ENCODE data around the gene AOPEP. TPM values are rescaled to one million over a fixed set of nuclear protein-coding genes. Genes with fewer than 3 reads are reported as not detected.

AOPEP gene
- total RNA-seq, 1 donor from 2014 or later = 24.8 TPM

DNA sequence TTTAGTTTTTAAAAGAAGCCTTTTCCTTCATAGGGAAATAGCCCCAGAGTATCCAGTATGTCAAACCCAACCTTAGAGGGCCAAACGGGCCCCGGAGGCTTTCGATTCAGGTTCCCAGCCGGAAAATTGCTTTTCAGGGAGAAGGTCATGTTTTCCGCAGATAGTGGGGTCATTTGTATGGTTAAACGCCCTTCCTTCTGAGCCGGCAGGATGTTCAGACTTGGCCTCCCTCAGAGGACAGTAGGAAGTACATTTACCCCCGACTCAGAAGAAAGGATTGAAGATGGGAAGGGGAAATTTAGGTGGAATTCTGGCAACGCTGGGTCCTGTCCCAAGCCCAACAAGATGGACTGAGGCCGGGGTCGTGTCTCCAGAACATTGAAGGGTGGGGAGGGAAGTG is 195.2 kb downstream of the AOPEP start:
- no peak for DNase-seq (ENCODE audit: low read depth, low spot score)
- no peaks in the 10 kb centered on the region for H3K9me3 Mint-ChIP-seq
- no peaks in the 10 kb centered on the region for H3K36me3 Mint-ChIP-seq (ENCODE audit: low read depth)
- peaks cover 2% of the 10 kb centered on the region for H3K27me3 Mint-ChIP-seq (ENCODE audit: low read depth)
- H3K27ac Mint-ChIP-seq (ENCODE audit: unreplicated experiment) = peak overlapping the region; percentile 79
- H3K4me1 Mint-ChIP-seq = peaks cover 54% of the 10 kb centered on the region
- TF ChIP-seq, protein P1, sequence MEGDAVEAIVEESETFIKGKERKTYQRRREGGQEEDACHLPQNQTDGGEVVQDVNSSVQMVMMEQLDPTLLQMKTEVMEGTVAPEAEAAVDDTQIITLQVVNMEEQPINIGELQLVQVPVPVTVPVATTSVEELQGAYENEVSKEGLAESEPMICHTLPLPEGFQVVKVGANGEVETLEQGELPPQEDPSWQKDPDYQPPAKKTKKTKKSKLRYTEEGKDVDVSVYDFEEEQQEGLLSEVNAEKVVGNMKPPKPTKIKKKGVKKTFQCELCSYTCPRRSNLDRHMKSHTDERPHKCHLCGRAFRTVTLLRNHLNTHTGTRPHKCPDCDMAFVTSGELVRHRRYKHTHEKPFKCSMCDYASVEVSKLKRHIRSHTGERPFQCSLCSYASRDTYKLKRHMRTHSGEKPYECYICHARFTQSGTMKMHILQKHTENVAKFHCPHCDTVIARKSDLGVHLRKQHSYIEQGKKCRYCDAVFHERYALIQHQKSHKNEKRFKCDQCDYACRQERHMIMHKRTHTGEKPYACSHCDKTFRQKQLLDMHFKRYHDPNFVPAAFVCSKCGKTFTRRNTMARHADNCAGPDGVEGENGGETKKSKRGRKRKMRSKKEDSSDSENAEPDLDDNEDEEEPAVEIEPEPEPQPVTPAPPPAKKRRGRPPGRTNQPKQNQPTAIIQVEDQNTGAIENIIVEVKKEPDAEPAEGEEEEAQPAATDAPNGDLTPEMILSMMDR (conservative IDR thresholded peaks at IDR 0.05) = no peak
- H3K4me3 Mint-ChIP-seq = peak overlapping the region; percentile 5

DNA sequence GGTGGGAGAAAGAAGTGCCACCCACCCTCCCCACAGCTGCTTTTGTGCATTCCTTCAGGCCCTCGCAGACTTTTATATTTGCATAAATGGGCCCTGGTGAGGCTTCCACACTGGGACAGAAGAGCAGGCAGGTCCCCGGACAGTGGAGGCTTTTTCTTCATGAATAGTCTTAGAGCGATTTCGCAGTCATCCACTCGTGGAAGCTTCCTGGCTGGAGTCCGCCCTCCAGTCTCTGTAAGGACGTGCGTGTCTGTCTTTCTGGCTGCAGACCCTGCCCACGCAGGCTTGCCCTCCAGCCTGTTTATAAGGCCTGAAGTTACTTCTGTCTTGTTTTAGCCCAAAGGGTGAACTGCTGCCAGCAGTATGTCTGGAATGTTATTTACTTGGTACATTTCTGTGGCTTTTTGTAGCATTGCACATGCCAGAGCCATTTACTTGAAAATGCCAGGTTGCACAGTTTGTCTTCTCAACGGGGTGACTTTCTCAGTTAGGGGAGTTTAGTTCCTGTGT is 195.7 kb downstream of the AOPEP start:
- Mint-ChIP-seq H3K4me3 (no peak overlapping the region), H3K27ac (ENCODE audit: unreplicated experiment) (no peak overlapping the region), H3K27me3 (ENCODE audit: low read depth) (peaks cover 2% of the 10 kb centered on the region), H3K9me3 (no peaks in the 10 kb centered on the region), H3K36me3 (ENCODE audit: low read depth) (no peaks in the 10 kb centered on the region), H3K4me1 (peaks cover 55% of the 10 kb centered on the region)
- TF ChIP-seq, protein P1 (conservative IDR thresholded peaks at IDR 0.05) = no peak
- DNase-seq (ENCODE audit: low read depth, low spot score) = no peak

DNA sequence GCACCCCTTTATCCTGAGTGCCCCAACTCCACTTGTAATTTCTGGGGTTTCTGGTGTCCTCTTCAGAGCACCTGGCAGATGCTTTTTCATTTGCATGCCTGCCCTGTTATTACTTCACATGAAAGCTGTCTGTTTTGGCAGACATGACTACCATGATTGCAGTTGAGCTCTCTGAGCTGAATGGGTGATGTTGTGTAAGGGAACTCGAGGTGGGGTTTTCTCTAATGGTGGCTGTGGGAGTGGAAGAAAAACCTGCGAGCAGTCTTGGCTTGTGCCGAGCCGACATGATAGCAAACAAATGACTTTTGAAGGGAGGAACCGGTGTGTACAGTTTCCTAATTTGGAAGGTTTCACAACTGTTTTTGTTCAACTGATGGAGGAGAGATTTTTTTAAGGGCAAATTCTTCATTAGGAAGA is 196.2 kb downstream of the AOPEP start:
- TF ChIP-seq, protein P1 (conservative IDR thresholded peaks at IDR 0.05) = no peak
- Mint-ChIP-seq H3K4me3 (no peak overlapping the region), H3K27ac (ENCODE audit: unreplicated experiment) (no peak overlapping the region), H3K4me1 (peaks cover 55% of the 10 kb centered on the region), H3K36me3 (ENCODE audit: low read depth) (no peaks in the 10 kb centered on the region), H3K9me3 (no peaks in the 10 kb centered on the region), H3K27me3 (ENCODE audit: low read depth) (peaks cover 2% of the 10 kb centered on the region)
- no peak for DNase-seq (ENCODE audit: low read depth, low spot score)

DNA sequence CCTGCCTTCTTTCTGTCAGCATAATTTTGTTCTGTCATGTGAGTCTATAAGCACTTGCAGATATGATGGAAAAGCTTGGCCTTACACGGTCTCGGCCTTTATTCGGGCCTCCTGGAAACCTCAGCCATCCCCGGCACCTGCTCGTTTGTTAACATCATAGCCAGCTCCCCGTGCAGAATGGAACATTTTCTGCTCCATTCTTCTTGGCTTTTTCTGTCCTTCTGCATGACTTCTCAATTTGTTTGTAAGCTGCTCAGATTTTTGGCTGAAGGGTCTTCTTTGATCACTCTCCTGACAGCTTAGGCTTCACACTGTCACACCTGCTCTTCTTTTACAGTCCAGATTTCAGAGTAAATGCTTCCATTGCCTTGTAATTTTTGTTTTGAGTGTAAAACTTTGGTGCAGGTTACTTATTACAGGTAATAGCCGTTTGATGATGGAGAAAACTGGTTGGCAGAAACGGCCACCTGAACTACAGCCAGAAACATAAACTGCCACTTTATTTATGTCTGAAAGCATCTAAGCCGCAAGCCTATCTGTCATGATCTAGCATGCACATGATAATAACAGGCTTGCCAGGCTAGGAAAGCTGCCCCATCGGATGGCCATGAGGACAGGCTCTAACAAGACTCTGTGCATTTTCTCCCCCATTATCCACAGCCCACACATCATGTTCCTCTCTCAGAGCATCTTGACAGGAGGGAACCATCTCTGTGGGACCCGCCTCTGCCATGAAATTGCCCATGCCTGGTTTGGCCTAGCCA is 197.0 kb downstream of the AOPEP start:
- H3K27ac Mint-ChIP-seq (ENCODE audit: unreplicated experiment) = no peak overlapping the region
- TF ChIP-seq, protein P1 (conservative IDR thresholded peaks at IDR 0.05) = no peak
- H3K4me3 Mint-ChIP-seq = no peak overlapping the region
- H3K36me3 Mint-ChIP-seq (ENCODE audit: low read depth) = no peaks in the 10 kb centered on the region
- no peaks in the 10 kb centered on the region for H3K9me3 Mint-ChIP-seq
- peaks cover 2% of the 10 kb centered on the region for H3K27me3 Mint-ChIP-seq (ENCODE audit: low read depth)
- peaks cover 60% of the 10 kb centered on the region for H3K4me1 Mint-ChIP-seq
- no peak for DNase-seq (ENCODE audit: low read depth, low spot score)

DNA sequence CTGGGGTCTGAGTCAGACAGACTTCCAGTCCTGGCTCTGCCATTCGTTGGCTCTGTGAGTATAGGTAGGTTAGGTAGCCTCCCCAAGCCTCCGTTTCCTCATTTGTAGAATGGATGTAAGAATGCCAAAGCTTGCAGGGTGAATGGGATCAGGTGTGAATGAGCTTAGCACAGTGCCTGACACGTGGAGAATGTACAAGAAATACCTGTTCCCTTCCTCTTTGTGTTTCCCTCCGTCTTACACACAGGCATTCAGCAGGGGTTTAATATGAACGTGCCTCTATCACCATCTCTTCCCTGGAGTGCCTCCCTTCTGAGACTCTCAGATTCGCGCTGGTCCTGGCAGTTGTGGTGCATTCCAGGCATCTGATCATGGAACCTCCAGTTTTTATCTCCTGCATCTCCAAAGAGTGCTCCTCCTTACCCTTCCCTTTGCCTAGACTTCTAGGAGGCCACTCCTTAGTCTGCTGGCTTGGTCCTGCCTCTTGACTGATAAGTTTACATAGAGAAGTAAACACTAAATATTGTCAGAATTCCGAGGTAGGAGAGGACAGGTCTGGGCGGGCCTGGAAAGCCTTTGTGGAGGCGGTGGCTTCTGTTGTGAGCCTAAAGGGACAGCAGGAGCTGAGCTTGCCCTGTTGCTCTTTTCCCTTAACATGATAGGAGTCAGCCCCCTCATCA is 199.4 kb downstream of the AOPEP start:
- DNase-seq (ENCODE audit: low read depth, low spot score) = no peak
- TF ChIP-seq, protein P1 (conservative IDR thresholded peaks at IDR 0.05) = no peak
- no peaks in the 10 kb centered on the region for H3K27me3 Mint-ChIP-seq (ENCODE audit: low read depth)
- H3K4me1 Mint-ChIP-seq = peaks cover 56% of the 10 kb centered on the region
- H3K36me3 Mint-ChIP-seq (ENCODE audit: low read depth) = no peaks in the 10 kb centered on the region
- H3K9me3 Mint-ChIP-seq = no peaks in the 10 kb centered on the region
- H3K4me3 Mint-ChIP-seq = no peak overlapping the region
- H3K27ac Mint-ChIP-seq (ENCODE audit: unreplicated experiment) = peak overlapping the region; percentile 30
